Mammary epithelial cell (primary cell): Measurements from ENCODE around the gene GPNMB.

Experiments used
- CTCF ChIP-seq, 2 donors: IDR thresholded peaks in 1 of 2; conservative IDR thresholded peaks in 1 of 2; 2 replicates each; pipeline ENCODE4 v1.5.1; 2011 to 2012; ENCODE audit warnings: inconsistent platforms in 2 of 2, low read length in 2 of 2, mild to moderate bottlenecking in 2 of 2, control low read depth in 1 of 2, low read depth in 1 of 2; ENCODE audit not compliant: insufficient read depth in 1 of 2; ENCODE audit errors: extremely low read depth in 1 of 2
- EZH2 ChIP-seq: IDR thresholded peaks from 2 replicates; pipeline ENCODE4 v1.6.1; 2012; ENCODE audit warnings: low read length, inconsistent platforms, borderline replicate concordance

- TF ChIP-seq CTCF (conservative IDR thresholded peaks at IDR 0.05 in 1 of 2, IDR thresholded peaks at IDR 0.05 in 1 of 2; ENCODE audit: extremely low read depth in 1 of 2, insufficient read depth in 1 of 2, low read depth in 1 of 2, low read length in 2 of 2) (no peak), EZH2 (no peak)
Measured at GRCh38 chr7:23285657-23286646, 39.4 kb downstream of the GPNMB start.
